SK-N-SH treated with all-trans-retinoic acid at 6 μM for 48 hours (cell line): ENCODE data around the gene TMEM14C.
"Not testable (repeated sequence)": the region's sequence is repeated elsewhere in the genome, so short reads cannot be mapped to it uniquely, and the experiment has no call there.

ENCODE experiments used
- ATAC-seq: fragments of 200-7000 bp; cut with Tn5 transposase; 3 replicates; pipeline ENCODE4 v1.9.1; 2020; ENCODE audit warnings: mild to moderate bottlenecking, moderate library complexity
- ARNTL ChIP-seq: fragments of 450-650 bp; formaldehyde crosslinking; IDR thresholded peaks from 2 replicates; pipeline ENCODE4 v1.5.0; 2020; ENCODE audit warnings: low read depth, mild to moderate bottlenecking, moderate library complexity, borderline replicate concordance
- BACH2 ChIP-seq: fragments of 250-450 bp; sonication (Bioruptor Pico); IDR thresholded peaks from 2 replicates; pipeline ENCODE4 v1.9.0; 2021; ENCODE audit warnings: mild to moderate bottlenecking, borderline replicate concordance
- CREB5 ChIP-seq: fragments of 250-450 bp; sonication (Bioruptor Pico); IDR thresholded peaks from 2 replicates; pipeline ENCODE4 v1.5.1; 2020; ENCODE audit warnings: low read depth, mild to moderate bottlenecking, moderate library complexity
- CSDC2 ChIP-seq: fragments of 250-450 bp; sonication (Bioruptor Pico); IDR thresholded peaks from 2 replicates; pipeline ENCODE4 v1.5.0; 2020; ENCODE audit warnings: mild to moderate bottlenecking, moderate library complexity
- CSRNP3 ChIP-seq: fragments of 250-450 bp; sonication (Bioruptor Pico); IDR thresholded peaks from 2 replicates; pipeline ENCODE4 v1.5.1; 2021; ENCODE audit warnings: mild to moderate bottlenecking, moderate library complexity
- GLIS3 ChIP-seq: fragments of 250-450 bp; sonication (Bioruptor Pico); IDR thresholded peaks from 2 replicates; pipeline ENCODE4 v1.5.0; 2020; ENCODE audit warnings: mild to moderate bottlenecking, moderate library complexity
- ISL1 ChIP-seq: fragments of 250-450 bp; sonication (Bioruptor Pico); IDR thresholded peaks from 2 replicates; pipeline ENCODE4 v2.1.2; 2022; ENCODE audit warnings: mild to moderate bottlenecking, moderate library complexity
- OSR1 ChIP-seq: fragments of 250-450 bp; sonication (Bioruptor Pico); IDR thresholded peaks from 2 replicates; pipeline ENCODE4 v1.8.0; 2022; ENCODE audit warnings: moderate library complexity, mild to moderate bottlenecking, inconsistent platforms
- PATZ1 ChIP-seq: fragments of 250-450 bp; sonication (Bioruptor Pico); IDR thresholded peaks from 2 replicates; pipeline ENCODE4 v1.8.0; 2020; ENCODE audit warnings: mild to moderate bottlenecking, moderate library complexity, borderline replicate concordance
- POU6F1 ChIP-seq: fragments of 250-450 bp; sonication (Bioruptor Pico); IDR thresholded peaks from 2 replicates; pipeline ENCODE4 v1.8.0; 2021; ENCODE audit warnings: low read depth, mild to moderate bottlenecking, moderate library complexity, borderline replicate concordance
- PPARA ChIP-seq: fragments of 250-450 bp; sonication (Bioruptor Pico); IDR thresholded peaks from 2 replicates; pipeline ENCODE4 v1.5.0; 2020; ENCODE audit warnings: mild to moderate bottlenecking, borderline replicate concordance
- RARB ChIP-seq: fragments of 250-450 bp; sonication (Bioruptor Pico); IDR thresholded peaks from 2 replicates; pipeline ENCODE4 v1.8.0; 2021; ENCODE audit warnings: mild to moderate bottlenecking, moderate library complexity
- SNAI2 ChIP-seq: fragments of 250-450 bp; sonication (Bioruptor Pico); IDR thresholded peaks from 2 replicates; pipeline ENCODE4 v1.5.0; 2020; ENCODE audit warnings: mild to moderate bottlenecking, moderate library complexity
- TCF4 ChIP-seq: fragments of 250-450 bp; sonication (Bioruptor Pico); IDR thresholded peaks from 2 replicates; pipeline ENCODE4 v1.8.0; 2021; ENCODE audit warnings: mild to moderate bottlenecking, moderate library complexity, borderline replicate concordance
- TSHZ2 ChIP-seq: fragments of 250-450 bp; sonication (Bioruptor Pico); IDR thresholded peaks from 2 replicates; pipeline ENCODE4 v1.5.0; 2020; ENCODE audit warnings: mild to moderate bottlenecking, moderate library complexity
- ZFP3 ChIP-seq: fragments of 250-450 bp; sonication (Bioruptor Pico); IDR thresholded peaks from 2 replicates; pipeline ENCODE4 v1.5.0; 2020; ENCODE audit warnings: mild to moderate bottlenecking, moderate library complexity
- ZFP30 ChIP-seq: fragments of 450-650 bp; formaldehyde crosslinking; IDR thresholded peaks from 2 replicates; pipeline ENCODE4 v1.5.0; 2022; ENCODE audit warnings: mild to moderate bottlenecking, moderate library complexity
- ZNF565 ChIP-seq: fragments of 450-650 bp; formaldehyde crosslinking; conservative IDR thresholded peaks from 2 replicates; pipeline ENCODE4 v1.5.0; 2020; ENCODE audit warnings: low read depth, mild to moderate bottlenecking, moderate library complexity
- ZNF70 ChIP-seq: fragments of 450-650 bp; formaldehyde crosslinking; IDR thresholded peaks from 2 replicates; pipeline ENCODE4 v1.5.0; 2020; ENCODE audit warnings: mild to moderate bottlenecking, moderate library complexity
- ZNF8 ChIP-seq: fragments of 450-650 bp; formaldehyde crosslinking; IDR thresholded peaks from 2 replicates; pipeline ENCODE4 v1.5.0; 2020; ENCODE audit warnings: mild to moderate bottlenecking, moderate library complexity

TMEM14C gene

GRCh38 chr6:10733863-10734262, 11.0 kb downstream of the TMEM14C start (continued):
- TF ChIP-seq PATZ1 (CRISPR knock-in tag): no peak
- no peak for TF ChIP-seq ZNF8 (CRISPR knock-in tag)

GRCh38 chr6:10736731-10737130, 13.9 kb downstream of the TMEM14C start:
- no peak for ATAC-seq
- no peak for TF ChIP-seq OSR1 (CRISPR knock-in tag)
- TF ChIP-seq PATZ1 (CRISPR knock-in tag): no peak
- TF ChIP-seq CSRNP3 (CRISPR knock-in tag): no peak
- no peak for TF ChIP-seq TSHZ2
- TF ChIP-seq ZFP3 (CRISPR knock-in tag): no peak
- TF ChIP-seq ZNF8 (CRISPR knock-in tag): no peak
- no peak for TF ChIP-seq ZNF565 (CRISPR knock-in tag)
- TF ChIP-seq PPARA (CRISPR knock-in tag): no peak
- no peak for TF ChIP-seq RARB (CRISPR knock-in tag)
- TF ChIP-seq ZNF70 (CRISPR knock-in tag): no peak
- TF ChIP-seq ISL1: no peak
- no peak for TF ChIP-seq ARNTL (CRISPR knock-in tag)
- no peak for TF ChIP-seq GLIS3 (CRISPR knock-in tag)
- no peak for TF ChIP-seq CSDC2 (CRISPR knock-in tag)
- TF ChIP-seq BACH2 (CRISPR knock-in tag): no peak
- TF ChIP-seq POU6F1 (CRISPR knock-in tag): no peak
- no peak for TF ChIP-seq CREB5 (CRISPR knock-in tag)
- TF ChIP-seq ZFP30: no peak
- no peak for TF ChIP-seq SNAI2

GRCh38 chr6:10740061-10740460, 17.2 kb downstream of the TMEM14C start:
- ATAC-seq: no peak
- TF ChIP-seq POU6F1 (CRISPR knock-in tag) (no peak), TCF4 (CRISPR knock-in tag) (no peak)
- TF ChIP-seq, all 23 proteins: peak for 0

- not testable (repeated sequence) for ATAC-seq
Measured at GRCh38 chr6:10741643-10742042, 18.8 kb downstream of the TMEM14C start.
